ENCODE results near the gene ABCA13.

The ABCA13 gene

GRCh38 chr7:48505051-48505450 is 333.8 kb downstream of the ABCA13 start:
- DNase-seq, result no peak
- Histone ChIP-seq H3K4me3 (ENCODE audit: low read depth, low read length) (no peak overlapping the region), H3K27me3 (no peaks in the 10 kb centered on the region), H3K9me3 (0 out of 2 replicates have a peak, but pooled peaks cover 2% of the 10 kb centered on the region), H3K36me3 (no peaks in the 10 kb centered on the region), H3K4me1 (no peaks in the 10 kb centered on the region)
- no peak for TF ChIP-seq CTCF (IDR thresholded peaks at IDR 0.05; ENCODE audit: low read depth, low read length)

GRCh38 chr7:48505466-48505865 is 334.2 kb downstream of the ABCA13 start:
- H3K4me1 ChIP-seq, result no peaks in the 10 kb centered on the region
- no peaks in the 10 kb centered on the region for H3K27me3 ChIP-seq
- 0 out of 2 replicates have a peak, but pooled peaks cover 2% of the 10 kb centered on the region for H3K9me3 ChIP-seq
- no peaks in the 10 kb centered on the region for H3K36me3 ChIP-seq
- H3K4me3 ChIP-seq (ENCODE audit: low read depth, low read length), result no peak overlapping the region
- no peak for DNase-seq
- no peak for TF ChIP-seq CTCF (IDR thresholded peaks at IDR 0.05; ENCODE audit: low read depth, low read length)

- TF ChIP-seq CTCF (IDR thresholded peaks at IDR 0.05; ENCODE audit: low read depth, low read length), result no peak
- H3K9me3 ChIP-seq, result 0 out of 2 replicates have a peak, but pooled peaks cover 2% of the 10 kb centered on the region
- no peaks in the 10 kb centered on the region for H3K4me1 ChIP-seq
- no peaks in the 10 kb centered on the region for H3K27me3 ChIP-seq
- no peak overlapping the region for H3K4me3 ChIP-seq (ENCODE audit: low read depth, low read length)
- DNase-seq, result no peak
- no peaks in the 10 kb centered on the region for H3K36me3 ChIP-seq
Observed at GRCh38 chr7:48506569-48506968, 335.3 kb downstream of the ABCA13 start.

- DNase-seq, result no peak
- Histone ChIP-seq H3K4me1 (no peaks in the 10 kb centered on the region), H3K36me3 (no peaks in the 10 kb centered on the region), H3K4me3 (ENCODE audit: low read depth, low read length) (no peak overlapping the region), H3K27me3 (no peaks in the 10 kb centered on the region), H3K9me3 (no peaks in the 10 kb centered on the region)
- TF ChIP-seq CTCF (IDR thresholded peaks at IDR 0.05; ENCODE audit: low read depth, low read length), result no peak
Observed at GRCh38 chr7:48511080-48511479, 339.8 kb downstream of the ABCA13 start.

GRCh38 chr7:48512892-48513291 is 341.6 kb downstream of the ABCA13 start:
- no peaks in the 10 kb centered on the region for H3K36me3 ChIP-seq
- TF ChIP-seq CTCF (IDR thresholded peaks at IDR 0.05; ENCODE audit: low read depth, low read length), result no peak
- no peak overlapping the region for H3K4me3 ChIP-seq (ENCODE audit: low read depth, low read length)
- H3K4me1 ChIP-seq, result no peaks in the 10 kb centered on the region
- H3K9me3 ChIP-seq, result no peaks in the 10 kb centered on the region
- no peaks in the 10 kb centered on the region for H3K27me3 ChIP-seq
- no peak for DNase-seq

GRCh38 chr7:48515171-48515570 is 343.9 kb downstream of the ABCA13 start:
- H3K4me1 ChIP-seq, result no peaks in the 10 kb centered on the region
- no peak for DNase-seq
- H3K9me3 ChIP-seq, result no peaks in the 10 kb centered on the region
- no peaks in the 10 kb centered on the region for H3K27me3 ChIP-seq
- H3K4me3 ChIP-seq (ENCODE audit: low read depth, low read length), result no peak overlapping the region
- no peaks in the 10 kb centered on the region for H3K36me3 ChIP-seq
- TF ChIP-seq CTCF (IDR thresholded peaks at IDR 0.05; ENCODE audit: low read depth, low read length), result no peak

Data from BE2C (cell line).